Body of pancreas (tissue), 4 donors: ENCODE results near the gene NPC2.

ENCODE experiments used
- POLR2A ChIP-seq, 3 donors: fragments of 450-650 bp; IDR thresholded peaks; one replicate each; pipeline ENCODE4 v1.6.1; 2016; ENCODE audit warnings: antibody characterized with exemption in 3 of 3, mild to moderate bottlenecking in 2 of 3
- TF ChIP-seq, protein P1 (sequence below), 7 experiments: fragments of 450-650 bp in 4 of 7; fragments of 200-600 bp in 3 of 7; sonication (generic) in 3 of 7; IDR thresholded peaks; one replicate each; pipeline ENCODE4 v1.5.1; 2016 to 2019; ENCODE audit warnings: antibody characterized with exemption in 7 of 7

- TF ChIP-seq, protein P1, sequence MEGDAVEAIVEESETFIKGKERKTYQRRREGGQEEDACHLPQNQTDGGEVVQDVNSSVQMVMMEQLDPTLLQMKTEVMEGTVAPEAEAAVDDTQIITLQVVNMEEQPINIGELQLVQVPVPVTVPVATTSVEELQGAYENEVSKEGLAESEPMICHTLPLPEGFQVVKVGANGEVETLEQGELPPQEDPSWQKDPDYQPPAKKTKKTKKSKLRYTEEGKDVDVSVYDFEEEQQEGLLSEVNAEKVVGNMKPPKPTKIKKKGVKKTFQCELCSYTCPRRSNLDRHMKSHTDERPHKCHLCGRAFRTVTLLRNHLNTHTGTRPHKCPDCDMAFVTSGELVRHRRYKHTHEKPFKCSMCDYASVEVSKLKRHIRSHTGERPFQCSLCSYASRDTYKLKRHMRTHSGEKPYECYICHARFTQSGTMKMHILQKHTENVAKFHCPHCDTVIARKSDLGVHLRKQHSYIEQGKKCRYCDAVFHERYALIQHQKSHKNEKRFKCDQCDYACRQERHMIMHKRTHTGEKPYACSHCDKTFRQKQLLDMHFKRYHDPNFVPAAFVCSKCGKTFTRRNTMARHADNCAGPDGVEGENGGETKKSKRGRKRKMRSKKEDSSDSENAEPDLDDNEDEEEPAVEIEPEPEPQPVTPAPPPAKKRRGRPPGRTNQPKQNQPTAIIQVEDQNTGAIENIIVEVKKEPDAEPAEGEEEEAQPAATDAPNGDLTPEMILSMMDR (IDR thresholded peaks at IDR 0.05): no peak
- no peak for TF ChIP-seq POLR2A (IDR thresholded peaks at IDR 0.05)
Observed at GRCh38 chr14:74538411-74539391, 45.6 kb upstream of the NPC2 start.
